DMS53 (cell line): Measurements from ENCODE around the gene SLC7A5.
"Not testable (repeated sequence)": the region's sequence is repeated elsewhere in the genome, so short reads cannot be mapped to it uniquely, and the experiment has no call there.

Experiments
- DNase-seq: peaks from one replicate; lab custom pipeline; 2025; lab: John Stamatoyannopoulos, UW

The SLC7A5 gene

GRCh38 chr16:87794485-87795078, 74.7 kb downstream of the SLC7A5 start:
- DNase-seq, result no peak

- DNase-seq, result no peak
Observed at GRCh38 chr16:87792205-87792565, 77.1 kb downstream of the SLC7A5 start.

GRCh38 chr16:87791295-87792204, 77.8 kb downstream of the SLC7A5 start:
- no peak for DNase-seq

GRCh38 chr16:87790292-87791100, 78.8 kb downstream of the SLC7A5 start:
- no peak for DNase-seq

GRCh38 chr16:87789437-87790291, 79.6 kb downstream of the SLC7A5 start:
- DNase-seq, result peak; percentile 57

GRCh38 chr16:87788730-87789436, 80.4 kb downstream of the SLC7A5 start:
- peak; percentile 49 for DNase-seq

- not testable (repeated sequence) for DNase-seq
Observed at GRCh38 chr16:87787451-87788091, 81.7 kb downstream of the SLC7A5 start.

GRCh38 chr16:87784812-87785211, 84.5 kb downstream of the SLC7A5 start:
- DNase-seq, result no peak

GRCh38 chr16:87782033-87782432, 87.3 kb downstream of the SLC7A5 start:
- peak; percentile 54 for DNase-seq

- peak; percentile 34 for DNase-seq
Observed at GRCh38 chr16:87780385-87780989, 88.8 kb downstream of the SLC7A5 start.
